ENCODE data around the gene CYP26C1. TPM values are rescaled to one million over a fixed set of nuclear protein-coding genes. Genes with fewer than 3 reads are reported as not detected.

Gene CYP26C1
- polyA plus RNA-seq, 1 donor from 2014 or later: not detected

DNA sequence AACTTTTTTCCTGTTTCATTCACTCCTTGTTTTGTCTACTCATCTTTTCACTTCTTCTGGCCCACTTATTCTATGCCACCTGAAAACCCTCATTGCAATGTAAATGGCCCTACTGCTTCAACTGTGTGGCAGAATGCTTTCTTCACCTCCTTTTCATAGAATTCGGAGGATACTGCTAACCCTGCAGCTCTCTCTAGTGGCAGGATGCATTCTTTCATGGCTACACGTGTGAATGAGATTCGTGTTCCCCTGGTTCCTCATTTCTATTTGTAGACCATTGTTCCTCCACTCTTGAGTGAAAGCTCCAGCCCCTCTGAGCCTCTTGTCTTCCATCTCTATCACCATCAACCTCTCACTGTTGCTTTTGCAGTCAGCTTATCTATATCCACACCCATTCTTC, 20.9 kb upstream of the CYP26C1 start:
- no peak overlapping the region for H3K9ac ChIP-seq (ENCODE audit: low read length)
- TF ChIP-seq POLR2AphosphoS5 (IDR thresholded peaks at IDR 0.05) (no peak), MXI1 (conservative IDR thresholded peaks at IDR 0.05; ENCODE audit: poor library complexity, severe bottlenecking) (no peak), EZH2 (IDR thresholded peaks at IDR 0.05; ENCODE audit: borderline replicate concordance, insufficient read depth, low read length, poor library complexity, severe bottlenecking) (no peak), TAF1 (IDR thresholded peaks at IDR 0.05; ENCODE audit: low read depth) (no peak), EP300 (conservative IDR thresholded peaks at IDR 0.05; ENCODE audit: poor library complexity, severe bottlenecking) (no peak), RAD21 (conservative IDR thresholded peaks at IDR 0.05) (no peak), SMC3 (conservative IDR thresholded peaks at IDR 0.05; ENCODE audit: poor library complexity) (no peak)
- TF ChIP-seq, protein P1, sequence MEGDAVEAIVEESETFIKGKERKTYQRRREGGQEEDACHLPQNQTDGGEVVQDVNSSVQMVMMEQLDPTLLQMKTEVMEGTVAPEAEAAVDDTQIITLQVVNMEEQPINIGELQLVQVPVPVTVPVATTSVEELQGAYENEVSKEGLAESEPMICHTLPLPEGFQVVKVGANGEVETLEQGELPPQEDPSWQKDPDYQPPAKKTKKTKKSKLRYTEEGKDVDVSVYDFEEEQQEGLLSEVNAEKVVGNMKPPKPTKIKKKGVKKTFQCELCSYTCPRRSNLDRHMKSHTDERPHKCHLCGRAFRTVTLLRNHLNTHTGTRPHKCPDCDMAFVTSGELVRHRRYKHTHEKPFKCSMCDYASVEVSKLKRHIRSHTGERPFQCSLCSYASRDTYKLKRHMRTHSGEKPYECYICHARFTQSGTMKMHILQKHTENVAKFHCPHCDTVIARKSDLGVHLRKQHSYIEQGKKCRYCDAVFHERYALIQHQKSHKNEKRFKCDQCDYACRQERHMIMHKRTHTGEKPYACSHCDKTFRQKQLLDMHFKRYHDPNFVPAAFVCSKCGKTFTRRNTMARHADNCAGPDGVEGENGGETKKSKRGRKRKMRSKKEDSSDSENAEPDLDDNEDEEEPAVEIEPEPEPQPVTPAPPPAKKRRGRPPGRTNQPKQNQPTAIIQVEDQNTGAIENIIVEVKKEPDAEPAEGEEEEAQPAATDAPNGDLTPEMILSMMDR (IDR thresholded peaks at IDR 0.05; ENCODE audit: poor library complexity, severe bottlenecking): no peak
- TF ChIP-seq, protein P2, sequence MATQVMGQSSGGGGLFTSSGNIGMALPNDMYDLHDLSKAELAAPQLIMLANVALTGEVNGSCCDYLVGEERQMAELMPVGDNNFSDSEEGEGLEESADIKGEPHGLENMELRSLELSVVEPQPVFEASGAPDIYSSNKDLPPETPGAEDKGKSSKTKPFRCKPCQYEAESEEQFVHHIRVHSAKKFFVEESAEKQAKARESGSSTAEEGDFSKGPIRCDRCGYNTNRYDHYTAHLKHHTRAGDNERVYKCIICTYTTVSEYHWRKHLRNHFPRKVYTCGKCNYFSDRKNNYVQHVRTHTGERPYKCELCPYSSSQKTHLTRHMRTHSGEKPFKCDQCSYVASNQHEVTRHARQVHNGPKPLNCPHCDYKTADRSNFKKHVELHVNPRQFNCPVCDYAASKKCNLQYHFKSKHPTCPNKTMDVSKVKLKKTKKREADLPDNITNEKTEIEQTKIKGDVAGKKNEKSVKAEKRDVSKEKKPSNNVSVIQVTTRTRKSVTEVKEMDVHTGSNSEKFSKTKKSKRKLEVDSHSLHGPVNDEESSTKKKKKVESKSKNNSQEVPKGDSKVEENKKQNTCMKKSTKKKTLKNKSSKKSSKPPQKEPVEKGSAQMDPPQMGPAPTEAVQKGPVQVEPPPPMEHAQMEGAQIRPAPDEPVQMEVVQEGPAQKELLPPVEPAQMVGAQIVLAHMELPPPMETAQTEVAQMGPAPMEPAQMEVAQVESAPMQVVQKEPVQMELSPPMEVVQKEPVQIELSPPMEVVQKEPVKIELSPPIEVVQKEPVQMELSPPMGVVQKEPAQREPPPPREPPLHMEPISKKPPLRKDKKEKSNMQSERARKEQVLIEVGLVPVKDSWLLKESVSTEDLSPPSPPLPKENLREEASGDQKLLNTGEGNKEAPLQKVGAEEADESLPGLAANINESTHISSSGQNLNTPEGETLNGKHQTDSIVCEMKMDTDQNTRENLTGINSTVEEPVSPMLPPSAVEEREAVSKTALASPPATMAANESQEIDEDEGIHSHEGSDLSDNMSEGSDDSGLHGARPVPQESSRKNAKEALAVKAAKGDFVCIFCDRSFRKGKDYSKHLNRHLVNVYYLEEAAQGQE (IDR thresholded peaks at IDR 0.05; ENCODE audit: borderline replicate concordance): no peak
- H4K20me1 ChIP-seq (ENCODE audit: insufficient read depth): no peaks in the 10 kb centered on the region
- no peaks in the 10 kb centered on the region for H3K27me3 ChIP-seq (ENCODE audit: insufficient read depth, low read depth, low read length)
- no peak overlapping the region for H3K4me2 ChIP-seq (ENCODE audit: low read length)
- H2AFZ ChIP-seq (ENCODE audit: low read depth, low read length): no peak overlapping the region
- H3K79me2 ChIP-seq (replicated peaks; ENCODE audit: insufficient read depth, low read length): no peaks in the 10 kb centered on the region
- H3K4me3 ChIP-seq (ENCODE audit: low read length): no peak overlapping the region
- no peaks in the 10 kb centered on the region for H3F3A ChIP-seq (ENCODE audit: insufficient read depth, low read length, poor library complexity, severe bottlenecking)
- H3K36me3 ChIP-seq (ENCODE audit: insufficient read depth, low read length): no peaks in the 10 kb centered on the region
- H3K27ac ChIP-seq (ENCODE audit: low read length): no peak overlapping the region
- no peaks in the 10 kb centered on the region for H3K9me3 ChIP-seq (ENCODE audit: low read length)
- H3K9me2 ChIP-seq (ENCODE audit: insufficient read depth, low read length): no peaks in the 10 kb centered on the region

DNA sequence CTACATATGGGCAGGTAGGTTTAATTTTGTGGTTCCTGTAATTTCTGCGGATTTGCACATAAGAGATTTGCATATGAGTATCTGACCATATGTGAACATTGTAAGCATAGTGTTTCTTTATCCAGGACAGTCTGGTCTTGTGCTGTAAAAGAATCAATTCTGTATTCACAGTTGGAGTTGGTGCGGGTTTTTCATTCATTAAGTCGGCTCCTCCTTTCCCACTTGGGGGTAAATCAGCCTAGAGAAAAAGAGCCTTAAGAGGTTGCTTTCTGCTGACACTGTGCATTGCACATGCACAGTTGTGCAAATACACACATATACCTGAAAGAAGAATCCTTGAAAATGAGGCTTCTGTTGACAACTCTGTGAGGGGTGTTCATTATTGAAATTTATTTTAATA, 6.1 kb upstream of the CYP26C1 start:
- peaks cover 7% of the 10 kb centered on the region for H3K36me3 ChIP-seq (ENCODE audit: insufficient read depth, low read length)
- no peak overlapping the region for H2AFZ ChIP-seq (ENCODE audit: low read depth, low read length)
- H3K4me2 ChIP-seq (ENCODE audit: low read length): no peak overlapping the region
- H3K79me2 ChIP-seq (replicated peaks; ENCODE audit: insufficient read depth, low read length): no peaks in the 10 kb centered on the region
- no peak overlapping the region for H3K27ac ChIP-seq (ENCODE audit: low read length)
- peaks cover 7% of the 10 kb centered on the region for H3K27me3 ChIP-seq (ENCODE audit: insufficient read depth, low read depth, low read length)
- no peaks in the 10 kb centered on the region for H3K9me2 ChIP-seq (ENCODE audit: insufficient read depth, low read length)
- TF ChIP-seq SMC3 (conservative IDR thresholded peaks at IDR 0.05; ENCODE audit: poor library complexity) (no peak), MXI1 (conservative IDR thresholded peaks at IDR 0.05; ENCODE audit: poor library complexity, severe bottlenecking) (no peak), EZH2 (IDR thresholded peaks at IDR 0.05; ENCODE audit: borderline replicate concordance, insufficient read depth, low read length, poor library complexity, severe bottlenecking) (no peak), TAF1 (IDR thresholded peaks at IDR 0.05; ENCODE audit: low read depth) (no peak)
- TF ChIP-seq, protein P1 (IDR thresholded peaks at IDR 0.05; ENCODE audit: poor library complexity, severe bottlenecking): no peak
- no peaks in the 10 kb centered on the region for H3F3A ChIP-seq (ENCODE audit: insufficient read depth, low read length, poor library complexity, severe bottlenecking)
- H3K9me3 ChIP-seq (ENCODE audit: low read length): peaks cover 6% of the 10 kb centered on the region
- no peak overlapping the region for H3K4me3 ChIP-seq (ENCODE audit: low read length)
- no peaks in the 10 kb centered on the region for H4K20me1 ChIP-seq (ENCODE audit: insufficient read depth)
- no peak overlapping the region for H3K9ac ChIP-seq (ENCODE audit: low read length)

Measured in neural cell (in vitro differentiated cells).